ENCODE results near the gene SETD3. TPM values are rescaled to one million over a fixed set of nuclear protein-coding genes. Genes with fewer than 3 reads are reported as not detected.

SETD3 gene
- polyA plus RNA-seq, 1 donor (not counting 4 experiments of a cell fraction or from before 2014, with no cell fraction given), result 48.1 TPM

DNA sequence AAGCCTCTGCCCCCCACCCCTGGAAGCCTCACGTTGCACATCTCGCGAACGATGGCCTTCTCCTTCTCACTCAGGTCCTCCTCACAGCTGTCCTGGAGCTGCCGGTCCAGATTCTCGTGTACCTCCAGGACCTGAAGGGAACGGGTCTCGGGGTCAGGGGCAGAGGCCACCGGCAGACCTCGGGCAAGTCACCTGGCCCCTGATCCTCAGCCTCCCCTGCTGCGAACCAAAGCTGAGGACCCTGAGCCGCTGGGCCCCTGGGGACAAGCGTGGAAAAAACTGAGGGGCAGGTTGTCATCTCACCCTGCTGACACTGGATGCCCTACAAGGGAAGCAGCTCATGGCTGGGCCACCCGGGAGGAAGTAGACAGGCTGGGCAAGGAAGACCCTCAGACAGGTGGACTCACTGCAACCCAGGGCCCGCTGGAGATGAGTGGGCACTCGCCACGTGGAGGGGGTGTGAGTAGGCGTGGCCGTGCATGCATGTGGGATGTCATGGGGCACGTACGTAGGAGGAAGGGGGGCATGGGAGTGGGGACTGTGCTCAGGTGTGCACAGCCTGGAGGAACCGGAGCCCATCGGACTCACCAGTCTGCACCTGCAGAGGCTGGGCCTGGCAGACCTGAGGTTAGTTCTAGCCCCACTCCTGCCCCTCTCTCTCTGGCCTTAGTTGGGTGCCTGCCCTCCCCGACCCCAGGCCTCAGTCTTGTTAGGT is 35.7 kb upstream of the SETD3 start:
- DNase-seq (ENCODE audit: low read depth, low spot score) (no peak), FAIRE-seq (no peak)
- no peak overlapping the region for H3K4me2 ChIP-seq (ENCODE audit: control insufficient read depth, extremely low read depth, insufficient read depth, low read depth, low read length)
- H3K79me2 ChIP-seq (ENCODE audit: control insufficient read depth, insufficient read depth, low read length), result peaks cover 17% of the 10 kb centered on the region
- peaks cover 14 to 16% of the 10 kb centered on the region in 2 experiments for H3K36me3 ChIP-seq (ENCODE audit: control insufficient read depth in 2 of 2, extremely low read depth in 1 of 2, insufficient read depth in 2 of 2, low read length in 2 of 2)
- H3K4me1 ChIP-seq (ENCODE audit: control insufficient read depth, extremely low read depth, insufficient read depth, low read length), result no peaks in the 10 kb centered on the region
- TF ChIP-seq EZH2 (IDR thresholded peaks at IDR 0.05; ENCODE audit: low read length) (no peak), CTCF (optimal IDR thresholded peaks at IDR 0.05 in 1 of 3, IDR thresholded peaks at IDR 0.05 in 1 of 3, conservative IDR thresholded peaks at IDR 0.05 in 1 of 3; ENCODE audit: extremely low read depth in 1 of 3, insufficient read depth in 2 of 3, low read length in 3 of 3) (no peak)
- dilution Hi-C loops (cut with MboI; ENCODE audit: extremely low pct_ligation_motif_present, low sequenced_read_pairs), result no loop called here
- H4K20me1 ChIP-seq (ENCODE audit: control insufficient read depth, extremely low read depth, insufficient read depth, low read length), result peaks cover 3% of the 10 kb centered on the region
- no peak overlapping the region for H2AFZ ChIP-seq (ENCODE audit: control insufficient read depth, low read length)
- no peak overlapping the region for H3K27ac ChIP-seq (ENCODE audit: control insufficient read depth, insufficient read depth, low read length)
- no peak overlapping the region for H3K4me3 ChIP-seq (ENCODE audit: control insufficient read depth in 2 of 3, extremely low read depth in 1 of 3, insufficient read depth in 2 of 3, low read depth in 1 of 3, low read length in 3 of 3)
- no peaks in the 10 kb centered on the region for H3K9me3 ChIP-seq (ENCODE audit: control insufficient read depth, low read depth, low read length)
- no peaks in the 10 kb centered on the region for H3K27me3 ChIP-seq (ENCODE audit: control insufficient read depth, extremely low read depth, insufficient read depth, low read length)
- H3K9me1 ChIP-seq (ENCODE audit: control insufficient read depth, extremely low read depth, insufficient read depth, low read length), result no peaks in the 10 kb centered on the region
- H3K9ac ChIP-seq (ENCODE audit: control insufficient read depth, extremely low read depth, insufficient read depth, low read length), result no peak overlapping the region

- H4K20me1 ChIP-seq (ENCODE audit: control insufficient read depth, extremely low read depth, insufficient read depth, low read length), result peaks cover 3% of the 10 kb centered on the region
- H3K9me1 ChIP-seq (ENCODE audit: control insufficient read depth, extremely low read depth, insufficient read depth, low read length), result no peaks in the 10 kb centered on the region
- H3K9ac ChIP-seq (ENCODE audit: control insufficient read depth, extremely low read depth, insufficient read depth, low read length), result no peak overlapping the region
- H3K4me1 ChIP-seq (ENCODE audit: control insufficient read depth, extremely low read depth, insufficient read depth, low read length), result no peaks in the 10 kb centered on the region
- H3K9me3 ChIP-seq (ENCODE audit: control insufficient read depth, low read depth, low read length), result no peaks in the 10 kb centered on the region
- H3K4me2 ChIP-seq (ENCODE audit: control insufficient read depth, extremely low read depth, insufficient read depth, low read depth, low read length), result no peak overlapping the region
- H3K36me3 ChIP-seq (ENCODE audit: control insufficient read depth in 2 of 2, extremely low read depth in 1 of 2, insufficient read depth in 2 of 2, low read length in 2 of 2), result peaks cover 17 to 20% of the 10 kb centered on the region in 2 experiments
- no peak for FAIRE-seq
- no peaks in the 10 kb centered on the region for H3K27me3 ChIP-seq (ENCODE audit: control insufficient read depth, extremely low read depth, insufficient read depth, low read length)
- no peak for DNase-seq (ENCODE audit: low read depth, low spot score)
- TF ChIP-seq EZH2 (IDR thresholded peaks at IDR 0.05; ENCODE audit: low read length) (no peak), CTCF (optimal IDR thresholded peaks at IDR 0.05 in 1 of 3, IDR thresholded peaks at IDR 0.05 in 1 of 3, conservative IDR thresholded peaks at IDR 0.05 in 1 of 3; ENCODE audit: extremely low read depth in 1 of 3, insufficient read depth in 2 of 3, low read length in 3 of 3) (no peak)
- H3K79me2 ChIP-seq (ENCODE audit: control insufficient read depth, insufficient read depth, low read length), result peaks cover 17% of the 10 kb centered on the region
- no peak overlapping the region for H3K4me3 ChIP-seq (ENCODE audit: control insufficient read depth in 2 of 3, extremely low read depth in 1 of 3, insufficient read depth in 2 of 3, low read depth in 1 of 3, low read length in 3 of 3)
- H3K27ac ChIP-seq (ENCODE audit: control insufficient read depth, insufficient read depth, low read length), result no peak overlapping the region
- H2AFZ ChIP-seq (ENCODE audit: control insufficient read depth, low read length), result no peak overlapping the region
- dilution Hi-C loops (cut with MboI; ENCODE audit: extremely low pct_ligation_motif_present, low sequenced_read_pairs), result no loop called here
Measured at GRCh38 chr14:99515301-99516155, 34.9 kb upstream of the SETD3 start.

Data from keratinocyte (primary cell).